SKM-1 treated with dmso at 0.1 percent for 144 hours (cell line): ENCODE data around the gene ITM2B.
A peak's percentile ranks its signal among the peaks of the same experiment; 100 is the strongest.

ENCODE experiments used
- DNase-seq: peaks from one replicate; lab custom pipeline; 2025; ENCODE audit not compliant: unreplicated experiment; lab: John Stamatoyannopoulos, UW

ITM2B gene

DNA sequence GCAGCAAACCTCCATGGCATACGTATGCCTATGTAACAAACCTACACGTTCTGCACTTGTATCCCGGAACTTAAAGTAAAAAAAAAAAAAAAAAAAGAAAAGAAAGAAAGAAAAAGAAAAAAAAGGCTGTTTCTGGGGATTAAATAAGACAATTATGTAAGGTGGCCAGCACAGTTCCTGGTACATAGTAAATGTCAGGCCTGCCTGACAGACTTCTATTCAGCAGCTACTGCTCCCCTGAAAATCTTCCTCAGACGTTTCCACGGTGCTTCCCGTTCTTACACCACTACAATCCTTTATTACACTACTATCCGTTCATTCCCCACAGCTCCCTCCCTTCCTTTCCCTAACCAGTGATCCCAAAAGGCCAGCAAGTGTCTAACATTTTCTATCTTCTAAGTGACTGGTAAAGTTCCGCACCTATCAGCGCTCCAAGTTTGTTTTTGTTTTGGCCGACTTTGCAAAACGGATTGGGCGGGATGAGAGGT lies 69.9 kb downstream of the ITM2B start:
- DNase-seq, result no peak

DNA sequence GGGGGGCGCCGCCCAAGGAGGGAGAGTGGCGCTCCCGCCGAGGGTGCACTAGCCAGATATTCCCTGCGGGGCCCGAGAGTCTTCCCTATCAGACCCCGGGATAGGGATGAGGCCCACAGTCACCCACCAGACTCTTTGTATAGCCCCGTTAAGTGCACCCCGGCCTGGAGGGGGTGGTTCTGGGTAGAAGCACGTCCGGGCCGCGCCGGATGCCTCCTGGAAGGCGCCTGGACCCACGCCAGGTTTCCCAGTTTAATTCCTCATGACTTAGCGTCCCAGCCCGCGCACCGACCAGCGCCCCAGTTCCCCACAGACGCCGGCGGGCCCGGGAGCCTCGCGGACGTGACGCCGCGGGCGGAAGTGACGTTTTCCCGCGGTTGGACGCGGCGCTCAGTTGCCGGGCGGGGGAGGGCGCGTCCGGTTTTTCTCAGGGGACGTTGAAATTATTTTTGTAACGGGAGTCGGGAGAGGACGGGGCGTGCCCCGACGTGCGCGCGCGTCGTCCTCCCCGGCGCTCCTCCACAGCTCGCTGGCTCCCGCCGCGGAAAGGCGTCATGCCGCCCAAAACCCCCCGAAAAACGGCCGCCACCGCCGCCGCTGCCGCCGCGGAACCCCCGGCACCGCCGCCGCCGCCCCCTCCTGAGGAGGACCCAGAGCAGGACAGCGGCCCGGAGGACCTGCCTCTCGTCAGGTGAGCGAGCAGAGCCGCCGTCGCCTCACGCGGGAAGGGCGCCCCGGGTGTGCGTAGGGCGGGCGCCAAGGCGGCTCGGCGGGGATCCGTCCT lies 70.5 kb downstream of the ITM2B start, which contains the start of gene RB1:
RB1 (plus strand) TSS at position 393 of the 784 bp plus-strand sequence; CDS start at position 555, 162 bp downstream.
- peak; percentile 82 for DNase-seq

DNA sequence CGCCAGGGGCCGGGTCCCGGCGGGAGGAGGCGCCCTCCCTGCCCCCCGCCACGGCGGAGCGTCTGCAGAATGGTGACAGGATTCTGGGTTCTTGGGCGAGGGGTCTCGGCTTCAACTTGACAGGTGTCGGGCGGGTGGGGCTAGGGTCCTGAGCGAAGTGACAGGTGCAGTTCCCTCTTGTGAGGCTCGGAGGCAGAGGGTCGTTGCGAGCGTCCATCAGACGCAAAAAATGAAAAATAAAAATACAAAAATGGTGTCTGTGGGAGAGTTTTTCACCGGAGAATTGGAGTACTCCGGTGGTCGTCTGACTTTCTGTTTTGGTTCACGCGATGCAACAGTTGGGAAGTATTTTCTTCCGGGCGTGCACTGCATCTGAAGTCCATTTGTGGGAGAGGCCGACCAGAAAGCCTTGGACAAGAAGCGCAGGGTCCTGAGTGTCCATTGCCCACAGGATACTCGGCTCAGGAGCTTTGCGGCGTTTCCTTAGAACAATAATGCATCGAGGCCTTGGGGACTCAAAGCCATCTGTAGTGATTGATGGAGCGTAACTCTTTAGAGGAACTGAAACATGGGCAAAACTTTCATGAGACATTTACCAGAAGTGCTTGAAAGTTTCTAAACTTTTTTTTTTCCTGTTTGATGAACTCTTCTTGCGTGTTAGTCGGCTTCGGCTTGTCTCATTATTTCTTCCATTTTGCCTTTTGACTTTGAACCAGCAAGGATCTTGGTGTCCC lies 71.3 kb downstream of the ITM2B start:
- peak; percentile 56 for DNase-seq

DNA sequence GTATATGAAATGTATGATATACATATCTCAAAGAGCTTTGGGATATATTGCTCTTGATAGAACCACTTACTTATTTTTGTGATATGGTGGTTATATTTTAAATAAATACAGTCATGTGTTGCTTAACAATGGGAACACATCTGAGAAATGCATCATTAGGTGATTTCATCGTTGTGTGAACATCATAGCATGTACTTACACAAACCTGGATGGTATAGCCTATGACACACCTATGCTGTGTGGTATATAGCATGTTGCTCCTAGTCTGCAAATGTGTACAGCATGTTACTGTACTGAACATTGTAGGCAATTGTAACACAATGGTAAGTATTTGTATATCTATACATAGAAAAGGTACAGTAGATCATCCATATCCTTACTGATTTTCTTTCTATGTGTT lies 78.2 kb downstream of the ITM2B start:
- no peak for DNase-seq

DNA sequence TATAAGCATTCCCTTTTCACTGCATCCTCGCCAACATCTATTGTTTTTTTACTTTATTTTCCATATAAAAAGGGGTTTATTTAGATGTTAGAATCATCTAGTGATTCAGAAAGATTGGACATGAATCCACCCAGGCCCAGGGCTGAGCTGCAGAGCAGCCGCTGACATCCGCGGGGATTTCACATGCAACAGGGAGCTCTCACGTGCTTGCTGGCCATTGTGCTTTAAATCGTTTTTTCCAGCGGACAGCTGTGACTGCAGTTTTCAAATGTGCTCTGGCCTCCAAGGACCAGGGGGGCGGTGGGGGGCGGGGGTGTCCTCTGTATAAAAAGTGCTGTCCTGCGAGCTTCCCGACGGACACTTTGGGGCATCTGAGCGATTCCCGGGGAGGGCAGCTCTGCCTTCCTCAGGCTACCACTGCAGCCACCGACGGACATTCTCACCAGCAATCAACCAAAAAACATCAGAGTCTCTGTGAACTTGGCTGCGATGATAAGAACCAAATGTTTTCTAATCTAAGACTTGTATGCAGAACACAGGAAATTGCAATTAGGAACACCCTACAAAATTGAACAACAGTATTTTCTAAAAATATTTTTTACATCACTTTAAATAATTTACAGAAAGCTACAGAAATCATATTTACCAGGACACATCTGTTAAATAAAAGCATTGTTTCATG lies 83.1 kb downstream of the ITM2B start:
- no peak for DNase-seq

GRCh38 chr13:48316826-48317510 lies 84.0 kb downstream of the ITM2B start:
- no peak for DNase-seq

- DNase-seq, result no peak
Observed at GRCh38 chr13:48317511-48318376, 84.7 kb downstream of the ITM2B start.

- no peak for DNase-seq
Observed at GRCh38 chr13:48318377-48318811, 85.4 kb downstream of the ITM2B start.

DNA sequence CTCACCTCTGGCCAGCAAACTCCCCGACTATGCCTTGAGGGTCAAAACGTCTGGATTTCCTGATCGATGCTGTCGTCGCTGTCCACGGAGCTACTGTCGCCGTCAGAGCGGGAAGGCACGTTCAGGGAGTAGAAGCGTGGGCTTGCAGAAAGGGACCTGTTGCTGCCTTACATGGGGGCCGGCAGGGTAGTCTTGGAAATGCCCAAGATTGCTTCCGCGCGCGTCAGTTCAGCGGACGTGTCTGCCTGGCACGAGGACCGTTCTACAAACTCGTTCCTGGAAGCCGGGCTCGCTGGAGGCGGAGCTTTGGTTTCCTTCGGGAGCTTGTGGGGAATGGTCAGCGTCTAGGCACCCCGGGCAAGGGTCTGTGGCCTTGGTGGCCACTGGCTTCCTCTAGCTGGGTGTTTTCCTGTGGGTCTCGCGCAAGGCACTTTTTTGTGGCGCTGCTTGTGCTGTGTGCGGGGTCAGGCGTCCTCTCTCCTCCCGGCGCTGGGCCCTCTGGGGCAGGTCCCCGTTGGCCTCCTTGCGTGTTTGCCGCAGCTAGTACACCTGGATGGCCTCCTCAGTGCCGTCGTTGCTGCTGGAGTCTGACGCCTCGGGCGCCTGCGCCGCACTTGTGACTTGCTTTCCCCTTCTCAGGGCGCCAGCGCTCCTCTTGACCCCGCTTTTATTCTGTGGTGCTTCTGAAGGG lies 86.0 kb downstream of the ITM2B start:
- no peak for DNase-seq
